ENCODE measurements around the gene TSPYL4. TPM values are rescaled to one million over a fixed set of nuclear protein-coding genes. Genes with fewer than 3 reads are reported as not detected.

TSPYL4 gene
- polyA plus RNA-seq, 1 donor from 2014 or later: 97.2 TPM

GRCh38 chr6:116283191-116283590, 29.3 kb upstream of the TSPYL4 start:
- H3K4me3 ChIP-seq (ENCODE audit: low read length): no peak overlapping the region
- H3K27me3 ChIP-seq (ENCODE audit: insufficient read depth, low read depth, low read length): no peaks in the 10 kb centered on the region
- H3K9ac ChIP-seq (ENCODE audit: low read length): no peak overlapping the region
- H4K20me1 ChIP-seq (ENCODE audit: insufficient read depth): peaks cover 5% of the 10 kb centered on the region
- H3K9me2 ChIP-seq (ENCODE audit: insufficient read depth, low read length): no peaks in the 10 kb centered on the region
- H3F3A ChIP-seq (ENCODE audit: insufficient read depth, low read length, poor library complexity, severe bottlenecking): peaks cover 5% of the 10 kb centered on the region
- peaks cover 7% of the 10 kb centered on the region for H3K79me2 ChIP-seq (replicated peaks; ENCODE audit: insufficient read depth, low read length)
- H3K9me3 ChIP-seq (ENCODE audit: low read length): no peaks in the 10 kb centered on the region
- peaks cover 3% of the 10 kb centered on the region for H3K36me3 ChIP-seq (ENCODE audit: insufficient read depth, low read length)
- no peak overlapping the region for H2AFZ ChIP-seq (ENCODE audit: low read depth, low read length)
- no peak overlapping the region for H3K4me2 ChIP-seq (ENCODE audit: low read length)
- H3K27ac ChIP-seq (ENCODE audit: low read length): no peak overlapping the region
- TF ChIP-seq TAF1 (IDR thresholded peaks at IDR 0.05; ENCODE audit: low read depth) (no peak), EZH2 (IDR thresholded peaks at IDR 0.05; ENCODE audit: borderline replicate concordance, insufficient read depth, low read length, poor library complexity, severe bottlenecking) (no peak), SMC3 (conservative IDR thresholded peaks at IDR 0.05; ENCODE audit: poor library complexity) (no peak), CTCF (IDR thresholded peaks at IDR 0.05; ENCODE audit: poor library complexity, severe bottlenecking) (no peak)

GRCh38 chr6:116282698-116283097, 28.8 kb upstream of the TSPYL4 start:
- Histone ChIP-seq H3K9me3 (ENCODE audit: low read length) (no peaks in the 10 kb centered on the region), H2AFZ (ENCODE audit: low read depth, low read length) (no peak overlapping the region), H3F3A (ENCODE audit: insufficient read depth, low read length, poor library complexity, severe bottlenecking) (peaks cover 5% of the 10 kb centered on the region), H3K36me3 (ENCODE audit: insufficient read depth, low read length) (peaks cover 7% of the 10 kb centered on the region), H4K20me1 (ENCODE audit: insufficient read depth) (peaks cover 10% of the 10 kb centered on the region), H3K9me2 (ENCODE audit: insufficient read depth, low read length) (no peaks in the 10 kb centered on the region), H3K27ac (ENCODE audit: low read length) (no peak overlapping the region), H3K4me2 (ENCODE audit: low read length) (no peak overlapping the region), H3K4me3 (ENCODE audit: low read length) (no peak overlapping the region), H3K9ac (ENCODE audit: low read length) (no peak overlapping the region), H3K79me2 (replicated peaks; ENCODE audit: insufficient read depth, low read length) (peaks cover 12% of the 10 kb centered on the region), H3K27me3 (ENCODE audit: insufficient read depth, low read depth, low read length) (no peaks in the 10 kb centered on the region)
- TF ChIP-seq POLR2AphosphoS5 (IDR thresholded peaks at IDR 0.05): no peak
- TF ChIP-seq EP300 (conservative IDR thresholded peaks at IDR 0.05; ENCODE audit: poor library complexity, severe bottlenecking): no peak
- no peak for TF ChIP-seq REST (IDR thresholded peaks at IDR 0.05; ENCODE audit: borderline replicate concordance)
- no peak for TF ChIP-seq CTCF (IDR thresholded peaks at IDR 0.05; ENCODE audit: poor library complexity, severe bottlenecking)
- TF ChIP-seq SMC3 (conservative IDR thresholded peaks at IDR 0.05; ENCODE audit: poor library complexity): no peak
- TF ChIP-seq TAF1 (IDR thresholded peaks at IDR 0.05; ENCODE audit: low read depth): no peak
- no peak for TF ChIP-seq MXI1 (conservative IDR thresholded peaks at IDR 0.05; ENCODE audit: poor library complexity, severe bottlenecking)
- no peak for TF ChIP-seq EZH2 (IDR thresholded peaks at IDR 0.05; ENCODE audit: borderline replicate concordance, insufficient read depth, low read length, poor library complexity, severe bottlenecking)
- no peak for TF ChIP-seq RAD21 (conservative IDR thresholded peaks at IDR 0.05)

Measured in neural cell (in vitro differentiated cells).